HepG2 (cell line): ENCODE measurements around the gene RAB42.

Experiments
- FOXA1 ChIP-seq, 2 experiments: fragments of 450-650 bp in 1 of 2; sonication (generic) in 1 of 2; formaldehyde crosslinking in 1 of 2; IDR thresholded peaks; 2 replicates each; pipeline versions ENCODE4 v1.4.0 to v1.6.1; 2016 to 2020; ENCODE audit warnings: missing genetic modification reagents in 1 of 2
- HCFC1 ChIP-seq: fragments of 150-350 bp; IDR thresholded peaks from 2 replicates; pipeline ENCODE4 v1.6.1; 2014; ENCODE audit warnings: low read depth, low read length
- KLF15 ChIP-seq: sonication (generic); formaldehyde crosslinking; IDR thresholded peaks from 2 replicates; pipeline ENCODE4 v1.8.1; 2023; ENCODE audit warnings: borderline replicate concordance, mild to moderate bottlenecking, inconsistent platforms, missing genetic modification reagents, mixed read lengths
- MAFK ChIP-seq, 2 experiments: IDR thresholded peaks in 1 of 2; conservative IDR thresholded peaks in 1 of 2; 2 replicates each; pipeline ENCODE4 v1.6.1; 2011; ENCODE audit warnings: improper control_type of control experiment in 2 of 2, low read length in 2 of 2
- MEF2D ChIP-seq: sonication (generic); formaldehyde crosslinking; IDR thresholded peaks from 2 replicates; pipeline ENCODE4 v1.5.1; 2020; ENCODE audit warnings: mild to moderate bottlenecking, missing genetic modification reagents
- POLR2A ChIP-seq, 2 experiments: IDR thresholded peaks; 2 replicates each; pipeline ENCODE4 v1.6.1; 2011; ENCODE audit warnings: low read depth in 2 of 2, low read length in 2 of 2, mild to moderate bottlenecking in 1 of 2, moderate library complexity in 1 of 2; ENCODE audit not compliant: insufficient read depth in 1 of 2
- RARA ChIP-seq: IDR thresholded peaks from 2 replicates; pipeline ENCODE4 v1.6.1; 2016; ENCODE audit warnings: missing genetic modification reagents, missing compliant biosample characterization
- SIN3A ChIP-seq: IDR thresholded peaks from 2 replicates; pipeline ENCODE4 v1.6.1; 2011; ENCODE audit warnings: low read depth, mild to moderate bottlenecking, control low read depth, low read length, borderline replicate concordance
- SRF ChIP-seq: IDR thresholded peaks from 2 replicates; pipeline ENCODE4 v1.6.1; 2011; ENCODE audit warnings: mild to moderate bottlenecking, low read depth, low read length, moderate library complexity
- ZNF709 ChIP-seq: sonication (generic); formaldehyde crosslinking; IDR thresholded peaks from 2 replicates; pipeline ENCODE4 v1.5.0; 2020; ENCODE audit warnings: mild to moderate bottlenecking, missing genetic modification reagents
- TF ChIP-seq, protein P1 (sequence below), 2 experiments: sonication (generic) in 1 of 2; formaldehyde crosslinking in 1 of 2; IDR thresholded peaks; 2 replicates each; pipeline versions ENCODE4 v1.5.1 to v1.6.1; 2011 to 2020; ENCODE audit warnings: borderline replicate concordance in 1 of 2, low read depth in 1 of 2, low read length in 1 of 2, mild to moderate bottlenecking in 1 of 2, missing genetic modification reagents in 1 of 2, moderate library complexity in 1 of 2

GRCh38 chr1:28577738-28578536 lies 14.1 kb upstream of the RAB42 start:
- peak; percentile 53 to 65 for TF ChIP-seq POLR2A (IDR thresholded peaks at IDR 0.05; ENCODE audit: insufficient read depth in 1 of 2, low read depth in 2 of 2, low read length in 2 of 2)
- TF ChIP-seq, protein P1, sequence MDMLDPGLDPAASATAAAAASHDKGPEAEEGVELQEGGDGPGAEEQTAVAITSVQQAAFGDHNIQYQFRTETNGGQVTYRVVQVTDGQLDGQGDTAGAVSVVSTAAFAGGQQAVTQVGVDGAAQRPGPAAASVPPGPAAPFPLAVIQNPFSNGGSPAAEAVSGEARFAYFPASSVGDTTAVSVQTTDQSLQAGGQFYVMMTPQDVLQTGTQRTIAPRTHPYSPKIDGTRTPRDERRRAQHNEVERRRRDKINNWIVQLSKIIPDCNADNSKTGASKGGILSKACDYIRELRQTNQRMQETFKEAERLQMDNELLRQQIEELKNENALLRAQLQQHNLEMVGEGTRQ (IDR thresholded peaks at IDR 0.05; ENCODE audit: low read depth, low read length): no peak
- TF ChIP-seq, protein P1 (CRISPR knock-in tag; IDR thresholded peaks at IDR 0.05; ENCODE audit: borderline replicate concordance): no peak
- no peak for TF ChIP-seq RARA (CRISPR knock-in tag)
- TF ChIP-seq SRF: no peak
- TF ChIP-seq SIN3A: 0 out of 2 replicates have a peak, but pooled peaks have one; percentile 32
- no peak for TF ChIP-seq KLF15 (CRISPR knock-in tag)
- TF ChIP-seq MEF2D (CRISPR knock-in tag): no peak
- no peak for TF ChIP-seq FOXA1 (IDR thresholded peaks at IDR 0.05)
- TF ChIP-seq FOXA1 (CRISPR knock-in tag; IDR thresholded peaks at IDR 0.05): no peak
- TF ChIP-seq MAFK (conservative IDR thresholded peaks at IDR 0.05 in 1 of 2, IDR thresholded peaks at IDR 0.05 in 1 of 2; ENCODE audit: low read length in 2 of 2): no peak
- no peak for TF ChIP-seq HCFC1
- no peak for TF ChIP-seq ZNF709 (CRISPR knock-in tag)
